HepG2 (cell line): Measurements from ENCODE around the gene SUSD2. TPM values are rescaled to one million over a fixed set of nuclear protein-coding genes. Genes with fewer than 3 reads are reported as not detected.

Experiments
- EP300 ChIP-seq, 3 experiments: sonication (generic) in 1 of 3; formaldehyde crosslinking in 1 of 3; IDR thresholded peaks; 2 replicates each; pipeline versions ENCODE4 v1.5.1 to v1.6.1; 2011 to 2020; ENCODE audit warnings: low read depth in 2 of 3, low read length in 2 of 3, borderline replicate concordance in 1 of 3, improper control_type of control experiment in 1 of 3, mild to moderate bottlenecking in 1 of 3, missing genetic modification reagents in 1 of 3, moderate library complexity in 1 of 3
- FLYWCH1 ChIP-seq: sonication (generic); formaldehyde crosslinking; IDR thresholded peaks from 2 replicates; pipeline ENCODE4 v1.8.1; 2023; ENCODE audit warnings: mild to moderate bottlenecking, missing genetic modification reagents
- JDP2 ChIP-seq: sonication (generic); formaldehyde crosslinking; IDR thresholded peaks from 2 replicates; pipeline ENCODE4 v1.8.1; 2022; ENCODE audit warnings: missing genetic modification reagents, borderline replicate concordance
- PCBP2 ChIP-seq: fragments of 200-400 bp; formaldehyde crosslinking; optimal IDR thresholded peaks from 2 replicates; pipeline ENCODE3; 2018; ENCODE audit warnings: low read length, low read depth; ENCODE audit not compliant: poor library complexity, severe bottlenecking
- SMAD9 ChIP-seq: sonication (generic); formaldehyde crosslinking; IDR thresholded peaks from 2 replicates; pipeline ENCODE4 v1.5.1; 2020; ENCODE audit warnings: mild to moderate bottlenecking, missing genetic modification reagents
- SP5 ChIP-seq: IDR thresholded peaks from 2 replicates; pipeline ENCODE4 v1.6.1; 2016; ENCODE audit warnings: low read depth, borderline replicate concordance
- XRCC5 ChIP-seq: fragments of 200-400 bp; formaldehyde crosslinking; optimal IDR thresholded peaks from 2 replicates; pipeline ENCODE3; 2017; ENCODE audit warnings: mild to moderate bottlenecking, low read length
- ZNF180 ChIP-seq: sonication (generic); formaldehyde crosslinking; IDR thresholded peaks from 2 replicates; pipeline ENCODE4 v1.4.0; 2020; ENCODE audit warnings: low read depth, missing genetic modification reagents, borderline replicate concordance
- ZSCAN20 ChIP-seq: sonication (generic); formaldehyde crosslinking; IDR thresholded peaks from 2 replicates; pipeline ENCODE4 v1.4.0; 2020; ENCODE audit warnings: missing genetic modification reagents, mild to moderate bottlenecking, borderline replicate concordance
- polyA plus RNA-seq, 8 experiments: library from polyadenylated mRNA; depleted of rRNA in 3 of 8; stranded (reverse) in 7 of 8; unstranded in 1 of 8; fragments of >200 nt; fragmentation: Illumina TruSeq in 4 of 8; extraction: Trizol in 4 of 8; gene quantifications; 2 replicates each; pipeline versions ENCODE4 v1.2.1 to v1.2.3, GENCODE V29; 2011 to 2016; ENCODE audit warnings: low read depth in 4 of 8, missing spikeins in 1 of 8, mixed read lengths in 1 of 8; ENCODE audit not compliant: insufficient read depth in 1 of 8
- total RNA-seq, 5 experiments: library from RNA; depleted of rRNA; stranded (reverse); fragments of >200 nt; fragmentation: Illumina TruSeq; extraction: Trizol; gene quantifications; 2 replicates each; pipeline ENCODE4 v1.2.3, GENCODE V29; 2016; ENCODE audit warnings: low read depth in 1 of 5
- TF ChIP-seq, protein P1 (sequence below): sonication (generic); formaldehyde crosslinking; conservative IDR thresholded peaks from 2 replicates; pipeline ENCODE4 v1.4.0; 2020; ENCODE audit warnings: mild to moderate bottlenecking, missing genetic modification reagents, moderate library complexity
- TF ChIP-seq, protein P2 (sequence below): sonication (generic); IDR thresholded peaks from 2 replicates; pipeline ENCODE4 v1.6.1; 2016; ENCODE audit warnings: low read depth, borderline replicate concordance
- TF ChIP-seq, protein P3 (sequence below): sonication (generic); formaldehyde crosslinking; IDR thresholded peaks from 2 replicates; pipeline ENCODE4 v1.5.1; 2020; ENCODE audit warnings: missing genetic modification reagents, mild to moderate bottlenecking, borderline replicate concordance
- TF ChIP-seq, protein P4 (sequence below): sonication (generic); formaldehyde crosslinking; IDR thresholded peaks from 2 replicates; pipeline ENCODE4 v1.5.1; 2020; ENCODE audit warnings: mild to moderate bottlenecking, missing genetic modification reagents, moderate library complexity

The SUSD2 gene
- total and polyA plus RNA-seq, 2 of the 13 experiments (the other 11 are each of a cell fraction or from before 2014, with no cell fraction given), result 2.1 to 11.0 TPM

DNA sequence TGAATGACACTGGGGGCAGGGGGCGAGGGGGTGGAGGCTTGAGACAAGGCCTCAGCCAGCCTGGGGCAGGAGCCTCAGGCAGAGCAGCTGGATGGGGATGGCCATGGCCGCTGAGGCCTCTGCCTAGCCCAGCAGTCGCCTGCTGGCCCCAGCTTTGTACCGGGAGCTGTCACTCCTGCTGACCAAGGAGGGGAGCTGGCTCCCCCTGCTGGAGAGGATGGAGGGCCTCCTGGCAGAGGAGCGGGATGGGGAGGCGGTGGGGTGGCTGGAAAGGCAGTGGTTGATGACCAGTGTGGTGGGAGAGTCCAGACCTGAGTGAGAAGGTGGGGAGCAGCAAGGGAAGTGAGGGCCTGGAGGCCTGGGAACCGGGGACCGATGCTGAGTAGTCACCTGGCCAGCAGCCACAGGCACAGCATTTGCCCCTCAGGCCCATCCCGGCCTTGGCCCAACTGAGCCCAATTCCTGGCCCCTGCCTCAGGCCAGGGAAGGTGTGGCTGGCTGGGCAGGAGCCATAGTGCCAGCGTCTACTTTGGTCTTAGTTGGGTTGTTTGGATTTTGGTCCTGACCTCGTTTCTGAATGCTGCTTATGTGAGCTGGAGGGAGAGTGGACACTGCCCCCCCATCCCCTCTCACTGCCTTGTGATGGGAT lies 6.0 kb upstream of the SUSD2 start (continued):
- TF ChIP-seq, protein P1, sequence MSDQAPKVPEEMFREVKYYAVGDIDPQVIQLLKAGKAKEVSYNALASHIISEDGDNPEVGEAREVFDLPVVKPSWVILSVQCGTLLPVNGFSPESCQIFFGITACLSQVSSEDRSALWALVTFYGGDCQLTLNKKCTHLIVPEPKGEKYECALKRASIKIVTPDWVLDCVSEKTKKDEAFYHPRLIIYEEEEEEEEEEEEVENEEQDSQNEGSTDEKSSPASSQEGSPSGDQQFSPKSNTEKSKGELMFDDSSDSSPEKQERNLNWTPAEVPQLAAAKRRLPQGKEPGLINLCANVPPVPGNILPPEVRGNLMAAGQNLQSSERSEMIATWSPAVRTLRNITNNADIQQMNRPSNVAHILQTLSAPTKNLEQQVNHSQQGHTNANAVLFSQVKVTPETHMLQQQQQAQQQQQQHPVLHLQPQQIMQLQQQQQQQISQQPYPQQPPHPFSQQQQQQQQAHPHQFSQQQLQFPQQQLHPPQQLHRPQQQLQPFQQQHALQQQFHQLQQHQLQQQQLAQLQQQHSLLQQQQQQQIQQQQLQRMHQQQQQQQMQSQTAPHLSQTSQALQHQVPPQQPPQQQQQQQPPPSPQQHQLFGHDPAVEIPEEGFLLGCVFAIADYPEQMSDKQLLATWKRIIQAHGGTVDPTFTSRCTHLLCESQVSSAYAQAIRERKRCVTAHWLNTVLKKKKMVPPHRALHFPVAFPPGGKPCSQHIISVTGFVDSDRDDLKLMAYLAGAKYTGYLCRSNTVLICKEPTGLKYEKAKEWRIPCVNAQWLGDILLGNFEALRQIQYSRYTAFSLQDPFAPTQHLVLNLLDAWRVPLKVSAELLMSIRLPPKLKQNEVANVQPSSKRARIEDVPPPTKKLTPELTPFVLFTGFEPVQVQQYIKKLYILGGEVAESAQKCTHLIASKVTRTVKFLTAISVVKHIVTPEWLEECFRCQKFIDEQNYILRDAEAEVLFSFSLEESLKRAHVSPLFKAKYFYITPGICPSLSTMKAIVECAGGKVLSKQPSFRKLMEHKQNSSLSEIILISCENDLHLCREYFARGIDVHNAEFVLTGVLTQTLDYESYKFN (CRISPR knock-in tag), result no peak
- TF ChIP-seq SP5 (CRISPR knock-in tag) (no peak), XRCC5 (peak; percentile 52), EP300 (IDR thresholded peaks at IDR 0.05; ENCODE audit: low read depth in 2 of 2, low read length in 2 of 2) (no peak), EP300 (CRISPR knock-in tag; IDR thresholded peaks at IDR 0.05; ENCODE audit: borderline replicate concordance) (no peak), PCBP2 (no peak), JDP2 (CRISPR knock-in tag) (no peak), ZSCAN20 (CRISPR knock-in tag) (no peak), ZNF180 (CRISPR knock-in tag) (no peak), FLYWCH1 (CRISPR knock-in tag) (no peak), SMAD9 (CRISPR knock-in tag) (no peak)
- TF ChIP-seq, protein P2, sequence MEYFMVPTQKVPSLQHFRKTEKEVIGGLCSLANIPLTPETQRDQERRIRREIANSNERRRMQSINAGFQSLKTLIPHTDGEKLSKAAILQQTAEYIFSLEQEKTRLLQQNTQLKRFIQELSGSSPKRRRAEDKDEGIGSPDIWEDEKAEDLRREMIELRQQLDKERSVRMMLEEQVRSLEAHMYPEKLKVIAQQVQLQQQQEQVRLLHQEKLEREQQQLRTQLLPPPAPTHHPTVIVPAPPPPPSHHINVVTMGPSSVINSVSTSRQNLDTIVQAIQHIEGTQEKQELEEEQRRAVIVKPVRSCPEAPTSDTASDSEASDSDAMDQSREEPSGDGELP, result no peak
- TF ChIP-seq, protein P3, sequence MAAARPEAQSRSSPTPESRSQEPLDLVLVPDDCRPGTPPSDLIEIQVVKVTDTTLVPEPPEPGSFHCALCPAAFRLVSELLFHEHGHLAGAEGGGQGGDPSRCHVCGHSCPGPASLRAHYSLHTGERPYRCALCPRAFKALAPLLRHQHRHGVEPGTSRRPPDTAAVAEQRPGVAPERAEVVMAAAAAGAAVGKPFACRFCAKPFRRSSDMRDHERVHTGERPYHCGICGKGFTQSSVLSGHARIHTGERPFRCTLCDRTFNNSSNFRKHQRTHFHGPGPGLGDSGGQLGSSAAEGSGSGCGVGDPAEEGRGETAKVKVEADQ, result no peak
- TF ChIP-seq, protein P4, sequence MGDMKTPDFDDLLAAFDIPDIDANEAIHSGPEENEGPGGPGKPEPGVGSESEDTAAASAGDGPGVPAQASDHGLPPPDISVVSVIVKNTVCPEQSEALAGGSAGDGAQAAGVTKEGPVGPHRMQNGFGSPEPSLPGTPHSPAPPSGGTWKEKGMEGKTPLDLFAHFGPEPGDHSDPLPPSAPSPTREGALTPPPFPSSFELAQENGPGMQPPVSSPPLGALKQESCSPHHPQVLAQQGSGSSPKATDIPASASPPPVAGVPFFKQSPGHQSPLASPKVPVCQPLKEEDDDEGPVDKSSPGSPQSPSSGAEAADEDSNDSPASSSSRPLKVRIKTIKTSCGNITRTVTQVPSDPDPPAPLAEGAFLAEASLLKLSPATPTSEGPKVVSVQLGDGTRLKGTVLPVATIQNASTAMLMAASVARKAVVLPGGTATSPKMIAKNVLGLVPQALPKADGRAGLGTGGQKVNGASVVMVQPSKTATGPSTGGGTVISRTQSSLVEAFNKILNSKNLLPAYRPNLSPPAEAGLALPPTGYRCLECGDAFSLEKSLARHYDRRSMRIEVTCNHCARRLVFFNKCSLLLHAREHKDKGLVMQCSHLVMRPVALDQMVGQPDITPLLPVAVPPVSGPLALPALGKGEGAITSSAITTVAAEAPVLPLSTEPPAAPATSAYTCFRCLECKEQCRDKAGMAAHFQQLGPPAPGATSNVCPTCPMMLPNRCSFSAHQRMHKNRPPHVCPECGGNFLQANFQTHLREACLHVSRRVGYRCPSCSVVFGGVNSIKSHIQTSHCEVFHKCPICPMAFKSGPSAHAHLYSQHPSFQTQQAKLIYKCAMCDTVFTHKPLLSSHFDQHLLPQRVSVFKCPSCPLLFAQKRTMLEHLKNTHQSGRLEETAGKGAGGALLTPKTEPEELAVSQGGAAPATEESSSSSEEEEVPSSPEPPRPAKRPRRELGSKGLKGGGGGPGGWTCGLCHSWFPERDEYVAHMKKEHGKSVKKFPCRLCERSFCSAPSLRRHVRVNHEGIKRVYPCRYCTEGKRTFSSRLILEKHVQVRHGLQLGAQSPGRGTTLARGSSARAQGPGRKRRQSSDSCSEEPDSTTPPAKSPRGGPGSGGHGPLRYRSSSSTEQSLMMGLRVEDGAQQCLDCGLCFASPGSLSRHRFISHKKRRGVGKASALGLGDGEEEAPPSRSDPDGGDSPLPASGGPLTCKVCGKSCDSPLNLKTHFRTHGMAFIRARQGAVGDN (CRISPR knock-in tag), result peak; percentile 67
